H1 (cell line): ENCODE measurements around the gene CEP250. TPM values are rescaled to one million over a fixed set of nuclear protein-coding genes. Genes with fewer than 3 reads are reported as not detected.

Source experiments
- BCL11A ChIP-seq, 2 experiments: IDR thresholded peaks; one replicate each; pipeline ENCODE4 v1.6.1; 2011; ENCODE audit warnings: low read depth in 2 of 2, low read length in 2 of 2, mild to moderate bottlenecking in 2 of 2
- MAFK ChIP-seq: IDR thresholded peaks from 2 replicates; pipeline ENCODE4 v1.6.1; 2012; ENCODE audit warnings: low read depth, mild to moderate bottlenecking, improper control_type of control experiment, low read length
- POU5F1 ChIP-seq: IDR thresholded peaks from 2 replicates; pipeline ENCODE4 v1.6.1; 2011; ENCODE audit warnings: low read depth, mild to moderate bottlenecking, low read length, moderate library complexity
- SUZ12 ChIP-seq: fragments of 200-600 bp; sonication (generic); IDR thresholded peaks from 2 replicates; pipeline ENCODE4 v1.6.1; 2012; ENCODE audit warnings: mild to moderate bottlenecking, inconsistent platforms, low read length, moderate library complexity, mixed read lengths
- TAF1 ChIP-seq: IDR thresholded peaks from 2 replicates; pipeline ENCODE4 v1.6.1; 2011; ENCODE audit warnings: mild to moderate bottlenecking, low read depth, low read length
- TEAD4 ChIP-seq: IDR thresholded peaks from 2 replicates; pipeline ENCODE4 v1.6.1; 2012; ENCODE audit warnings: low read depth, low read length, inconsistent platforms, mixed read lengths
- polyA plus RNA-seq, 7 experiments: library from polyadenylated mRNA; depleted of rRNA in 3 of 7; stranded (reverse) in 5 of 7; unstranded in 2 of 7; fragments of >200 nt in 5 of 7; fragments of 200-250 nt in 2 of 7; gene quantifications; 1 replicate in 5 of 7; 2 replicates in 1 of 7; 4 replicates in 1 of 7; pipeline versions ENCODE4 v1.2.1 to v1.2.3, GENCODE V29; 2011 to 2013; ENCODE audit warnings: missing spikeins in 2 of 7, mixed read lengths in 2 of 7
- total RNA-seq: library from RNA; stranded (reverse); fragmentation: NEBNext Ultra II Directional; extraction: Animal tissue kit (Norgen Biotek cat#: 25700); gene quantifications from 2 replicates; pipeline ENCODE4 v1.2.1, GENCODE V29; 2021

Gene CEP250
- total and polyA plus RNA-seq, 2 of the 8 experiments (the other 6 are each of a cell fraction or from before 2014, with no cell fraction given), result 2.6 to 33.7 TPM

- TF ChIP-seq MAFK, result no peak
- no peak for TF ChIP-seq BCL11A (IDR thresholded peaks at IDR 0.05; ENCODE audit: low read depth in 2 of 2, low read length in 2 of 2)
- no peak for TF ChIP-seq TAF1
- TF ChIP-seq TEAD4, result no peak
- no peak for TF ChIP-seq SUZ12
- no peak for TF ChIP-seq POU5F1
Observed at GRCh38 chr20:35436177-35436573, 19.2 kb upstream of the CEP250 start (continued).
